Stimulated activated CD4-positive, alpha-beta T cell treated with anti-CD3 and anti-CD28 coated beads, Interleukin-1b, Interleukin-23, amount 100 ng/mL, for 48 hours (primary cell): ENCODE results near the gene UBQLN1.
A peak's percentile ranks its signal among the peaks of the same experiment; 100 is the strongest.
"Not testable (repeated sequence)": the region's sequence is repeated elsewhere in the genome, so short reads cannot be mapped to it uniquely, and the experiment has no call there.

Experiments used
- DNase-seq: peaks from one replicate; pipeline ENCODE4 v3.0.0-alpha.2; 2020

The UBQLN1 gene

GRCh38 chr9:83629433-83630104 lies 78.2 kb downstream of the UBQLN1 start:
- no peak for DNase-seq

GRCh38 chr9:83628540-83628939 lies 79.2 kb downstream of the UBQLN1 start:
- peak; percentile 37 for DNase-seq

GRCh38 chr9:83625178-83625577 lies 82.6 kb downstream of the UBQLN1 start:
- no peak for DNase-seq

GRCh38 chr9:83623679-83624076 lies 84.1 kb downstream of the UBQLN1 start:
- DNase-seq: no peak

GRCh38 chr9:83622939-83623678 lies 84.6 kb downstream of the UBQLN1 start, which contains the start of gene IDNK:
Gene IDNK (plus strand): TSS chr9:83623143. CDS start chr9:83623172, 29 bp downstream.
- DNase-seq: peak; percentile 47

GRCh38 chr9:83622433-83622938 lies 85.3 kb downstream of the UBQLN1 start:
- DNase-seq: peak; percentile 61

- peak; percentile 20 for DNase-seq
Observed at GRCh38 chr9:83620841-83621636, 86.7 kb downstream of the UBQLN1 start.

GRCh38 chr9:83617299-83617698 lies 90.5 kb downstream of the UBQLN1 start:
- no peak for DNase-seq

- not testable (repeated sequence) for DNase-seq
Observed at GRCh38 chr9:83613298-83613697, 94.5 kb downstream of the UBQLN1 start.
